NCI-H187 (cell line): ENCODE data around the gene THOC2.
"Not testable (repeated sequence)": the region's sequence is repeated elsewhere in the genome, so short reads cannot be mapped to it uniquely, and the experiment has no call there.

ENCODE experiments used
- DNase-seq, 2 experiments: peaks; one replicate each; lab custom pipeline; 2025; lab: John Stamatoyannopoulos, UW

Gene THOC2

DNA sequence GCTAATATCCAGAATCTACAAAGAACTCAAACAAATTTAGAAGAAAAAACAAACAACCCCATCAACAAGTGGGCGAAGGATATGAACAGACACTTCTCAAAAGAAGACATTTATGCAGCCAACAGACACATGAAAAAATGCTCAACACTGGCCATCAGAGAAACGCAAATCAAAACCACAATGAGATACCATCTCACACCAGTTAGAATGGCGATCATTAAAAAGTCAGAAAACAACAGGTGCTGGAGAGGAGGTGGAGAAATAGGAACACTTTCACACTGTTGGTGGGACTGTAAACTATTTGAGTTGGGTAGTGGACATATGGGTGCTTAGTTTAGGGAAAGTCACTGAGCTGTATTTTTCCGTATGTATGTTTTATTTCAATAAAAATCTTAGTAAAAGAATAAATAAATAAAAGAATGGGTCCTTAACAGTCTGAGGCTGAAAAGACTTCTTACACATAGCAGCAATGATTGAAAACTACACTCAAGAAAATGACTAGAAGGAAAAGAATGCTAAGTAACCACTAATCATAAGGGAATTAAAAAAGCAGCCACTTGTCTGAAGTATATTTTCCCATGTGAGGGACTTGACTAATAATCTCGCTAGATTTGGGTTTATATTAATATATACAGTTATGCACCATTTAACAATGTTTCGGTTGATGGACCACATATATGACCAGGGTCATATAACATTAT, 68.2 kb downstream of the THOC2 start:
- DNase-seq = not testable (repeated sequence)

DNA sequence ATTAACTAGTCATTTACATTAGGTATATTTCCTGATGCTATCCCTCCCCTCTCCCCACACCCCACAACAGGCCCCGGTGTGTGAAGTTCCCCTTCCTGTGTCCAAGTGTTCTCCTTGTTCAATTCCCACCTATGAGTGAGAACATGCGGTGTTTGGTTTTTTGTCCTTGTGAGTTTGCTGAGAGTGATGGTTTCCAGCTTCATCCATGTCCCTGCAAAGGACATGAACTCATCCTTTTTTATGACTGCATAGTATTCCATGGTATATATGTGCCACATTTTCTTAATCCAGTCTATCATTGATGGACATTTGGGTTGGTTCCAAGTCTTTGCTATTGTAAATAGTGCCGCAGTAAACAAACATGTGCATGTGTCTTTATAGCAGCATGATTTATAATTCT, 69.1 kb downstream of the THOC2 start:
- DNase-seq = not testable (repeated sequence)

DNA sequence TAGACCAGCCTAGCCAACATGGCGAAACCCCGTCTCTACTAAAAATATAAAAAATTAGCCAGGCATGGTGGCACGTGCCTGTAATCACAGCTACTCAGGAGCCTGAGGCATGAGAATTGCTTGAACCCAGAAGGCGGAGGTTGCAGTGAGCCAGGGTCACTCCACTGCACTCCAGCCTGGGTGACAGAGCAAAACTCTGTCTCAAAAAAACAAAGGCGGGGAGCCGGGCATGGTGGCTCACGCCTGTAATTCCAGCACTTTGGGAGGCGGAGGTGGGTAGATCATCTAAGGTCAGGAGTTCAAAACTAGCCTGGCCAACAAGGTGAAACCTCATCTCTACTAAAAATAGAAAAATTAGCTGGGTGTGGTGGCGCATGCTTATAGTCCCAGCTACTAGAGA, 76.3 kb downstream of the THOC2 start:
- DNase-seq = not testable (repeated sequence)

GRCh38 chrX:123648811-123649181, 84.1 kb downstream of the THOC2 start:
- DNase-seq = not testable (repeated sequence)

GRCh38 chrX:123648028-123648810, 84.6 kb downstream of the THOC2 start:
- DNase-seq = peak in 1 of 2 experiments; percentile 1

DNA sequence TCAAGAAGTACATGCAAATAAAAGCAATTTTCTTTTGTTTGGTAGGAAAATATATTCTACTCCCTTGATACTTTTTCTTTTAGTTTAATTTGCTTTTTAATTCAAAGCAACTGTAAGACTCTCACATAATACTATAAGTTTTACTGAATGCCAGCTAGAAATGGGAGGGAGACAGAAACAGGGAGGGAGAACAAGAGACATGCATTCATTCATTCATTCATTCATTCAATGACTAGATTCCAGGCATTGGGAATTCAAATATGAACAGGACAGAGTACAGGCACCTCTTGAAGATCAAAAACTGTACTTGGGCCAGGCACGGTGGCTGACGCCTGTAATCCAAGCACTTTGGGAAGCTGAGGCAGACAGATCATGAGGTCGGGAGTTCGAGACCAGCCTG, 85.6 kb downstream of the THOC2 start:
- no peak for DNase-seq

DNA sequence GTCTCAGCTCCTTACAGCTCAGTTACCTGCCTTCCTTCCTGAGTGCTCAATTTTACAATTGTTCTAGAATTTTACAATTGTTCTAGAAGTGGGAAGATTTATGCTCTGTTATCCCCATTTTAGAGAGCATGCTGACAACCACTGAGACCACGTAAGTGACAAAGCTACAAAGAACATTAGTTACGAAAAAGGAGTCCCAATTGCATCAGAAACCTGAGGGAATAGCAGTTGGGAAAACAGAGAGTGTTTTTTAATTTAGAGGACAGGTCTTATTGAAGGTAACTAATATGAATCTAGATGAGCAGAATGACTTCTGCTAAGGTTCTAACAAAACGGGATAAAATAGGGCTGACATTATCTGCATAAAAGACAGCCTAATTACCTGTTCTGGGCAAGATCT, 103.3 kb downstream of the THOC2 start:
- DNase-seq = no peak

GRCh38 chrX:123626962-123627361, 105.9 kb downstream of the THOC2 start:
- DNase-seq = no peak

- DNase-seq = no peak
These were observed 106.9 kb downstream of the THOC2 start for GRCh38 chrX:123625952-123626351.

- DNase-seq = no peak
These were observed 107.4 kb downstream of the THOC2 start for GRCh38 chrX:123625477-123625876.

DNA sequence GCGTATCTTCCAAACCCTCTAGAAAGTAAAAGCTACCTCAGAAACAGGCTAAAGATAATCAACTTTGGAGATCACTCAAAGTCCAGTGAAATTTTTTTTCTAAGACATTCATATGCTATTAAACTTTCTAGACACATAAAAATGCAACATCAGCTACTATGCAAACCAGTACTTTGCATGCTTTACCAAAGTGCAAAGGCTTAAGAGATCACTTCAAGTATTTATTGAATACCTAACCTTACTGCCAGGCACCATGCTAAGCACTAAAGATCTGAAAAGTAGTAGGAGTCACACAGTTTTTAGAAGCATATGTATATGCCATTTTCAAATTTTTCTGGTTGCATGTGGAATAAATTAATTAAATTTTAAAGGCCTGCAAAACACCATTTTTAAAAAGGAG, 115.8 kb downstream of the THOC2 start:
- DNase-seq = no peak

GRCh38 chrX:123610915-123611314, 121.9 kb downstream of the THOC2 start:
- no peak for DNase-seq

DNA sequence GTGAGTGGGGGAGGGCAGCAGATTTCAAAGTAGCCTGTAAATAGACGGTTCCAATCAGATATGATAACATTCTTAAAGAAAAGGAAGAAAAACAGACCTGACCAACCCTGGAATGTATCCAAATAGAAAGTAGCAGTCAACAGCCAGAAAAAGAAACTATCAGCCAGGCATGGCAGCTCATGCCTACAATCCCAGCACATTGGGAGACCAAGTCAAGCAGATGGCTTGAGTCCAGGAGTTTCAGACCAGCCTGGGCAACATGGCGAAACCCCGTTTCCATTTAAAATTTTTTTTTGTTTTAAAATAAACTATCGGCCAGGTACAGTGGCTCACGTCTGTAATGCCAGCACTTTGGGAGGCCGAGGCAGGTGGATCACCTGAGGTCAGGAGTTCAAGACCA, 125.0 kb downstream of the THOC2 start:
- no peak for DNase-seq

DNA sequence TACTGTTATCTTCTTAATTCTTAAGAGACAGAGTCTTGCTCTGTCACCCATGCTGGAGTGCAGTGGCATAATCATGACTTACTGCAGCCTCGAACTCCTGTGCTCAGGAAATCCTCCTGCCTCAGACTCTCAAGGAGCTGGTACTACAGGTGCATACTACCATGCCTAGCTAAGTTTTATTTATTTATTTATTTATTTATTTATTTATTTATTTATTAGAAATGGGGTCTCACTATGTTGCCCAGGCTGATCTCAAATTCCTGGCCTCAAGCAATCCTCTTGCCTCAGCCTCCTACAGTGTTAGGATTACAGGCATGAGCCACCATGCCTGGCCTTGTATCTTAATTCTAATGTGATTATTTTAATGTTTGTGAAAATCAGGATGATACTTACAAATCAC, 125.6 kb downstream of the THOC2 start:
- no peak for DNase-seq

DNA sequence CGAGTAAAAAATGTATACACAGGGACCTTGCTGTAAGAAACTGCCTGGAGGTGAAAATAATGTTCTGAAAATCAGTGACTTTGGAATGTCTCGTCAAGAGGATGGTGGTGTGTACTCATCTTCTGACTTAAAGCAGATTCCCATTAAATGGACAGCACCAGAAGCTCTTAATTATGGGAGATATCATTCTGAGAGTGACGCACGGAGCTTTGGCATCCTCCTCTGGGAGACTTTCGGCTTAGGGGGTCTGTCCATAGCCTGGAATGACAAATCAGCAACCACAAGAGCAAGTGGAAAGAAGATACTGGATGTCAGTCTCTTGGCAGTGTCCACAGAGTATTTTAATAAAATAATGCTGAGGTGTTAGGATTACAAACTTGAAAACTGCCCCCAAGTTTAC, 129.4 kb downstream of the THOC2 start:
- no peak for DNase-seq

DNA sequence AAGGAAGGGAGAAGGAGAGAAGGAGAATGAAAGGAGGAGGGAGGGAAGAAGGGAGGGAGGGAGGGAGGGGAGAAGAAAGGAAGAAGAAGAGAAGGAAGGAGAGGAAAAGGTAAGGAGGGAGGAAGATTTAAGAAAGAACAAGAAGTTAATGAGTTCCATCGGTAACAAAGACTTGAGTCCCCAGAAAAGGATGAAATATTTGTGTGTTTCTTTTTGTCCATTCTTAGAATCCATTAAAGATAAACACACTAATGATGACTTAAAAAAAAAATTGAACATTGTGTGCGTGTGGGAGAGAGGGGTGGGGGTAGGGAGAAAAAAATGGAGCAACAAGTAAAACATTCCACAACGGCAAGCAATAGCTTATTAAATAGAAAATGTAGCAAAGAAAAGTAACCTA, 131.4 kb downstream of the THOC2 start:
- no peak for DNase-seq

GRCh38 chrX:123600181-123600580, 132.7 kb downstream of the THOC2 start:
- no peak for DNase-seq

DNA sequence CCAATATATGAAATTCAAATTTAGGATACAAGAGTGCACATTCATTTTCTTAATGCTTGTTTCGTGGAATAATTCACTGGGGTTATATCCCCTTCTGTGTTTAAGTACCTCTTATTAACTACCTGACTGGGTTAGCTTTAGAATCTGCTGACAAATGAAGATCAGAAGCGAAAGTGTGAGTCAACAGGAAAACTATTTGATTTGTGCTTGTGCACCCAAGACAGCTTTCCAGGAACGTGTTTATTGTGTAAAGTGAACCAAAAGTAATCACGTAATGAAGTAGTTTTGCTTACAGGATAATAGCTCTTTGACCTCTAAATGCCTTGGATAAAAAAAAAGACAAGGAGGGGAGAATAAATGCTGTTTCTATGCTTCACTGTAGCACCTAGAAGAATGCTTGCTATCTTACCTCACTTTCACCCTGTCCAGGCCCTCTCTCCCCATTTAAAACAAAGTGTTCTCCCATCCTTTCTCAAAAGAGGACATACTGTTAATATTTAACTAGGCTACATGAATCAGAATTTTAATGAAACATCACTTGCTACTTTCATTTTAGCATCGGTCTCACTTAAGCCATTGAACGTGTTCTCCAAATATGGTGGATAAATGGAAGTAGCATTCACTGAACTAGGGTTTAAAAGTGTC, 141.9 kb downstream of the THOC2 start:
- DNase-seq = no peak

DNA sequence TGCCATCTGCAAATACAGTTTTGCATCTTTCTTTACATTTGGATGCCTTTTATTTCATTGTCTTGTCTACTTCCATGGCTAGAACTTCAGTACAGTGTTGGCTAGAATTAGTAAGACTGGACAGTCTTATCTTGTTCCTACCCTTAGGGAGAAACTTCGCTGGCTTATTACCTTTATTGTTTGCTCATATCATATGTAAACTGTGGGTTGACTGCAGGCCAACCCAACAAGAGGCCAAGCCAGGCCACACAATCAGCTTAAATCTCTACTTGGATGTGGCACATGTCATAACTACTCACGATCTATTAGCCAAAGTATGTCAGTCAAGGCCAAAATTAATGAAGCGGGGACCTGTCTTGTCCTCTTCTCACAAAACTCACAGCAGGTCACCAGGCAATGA, 144.1 kb downstream of the THOC2 start:
- DNase-seq = no peak

GRCh38 chrX:123581586-123581985, 151.3 kb downstream of the THOC2 start:
- no peak for DNase-seq

DNA sequence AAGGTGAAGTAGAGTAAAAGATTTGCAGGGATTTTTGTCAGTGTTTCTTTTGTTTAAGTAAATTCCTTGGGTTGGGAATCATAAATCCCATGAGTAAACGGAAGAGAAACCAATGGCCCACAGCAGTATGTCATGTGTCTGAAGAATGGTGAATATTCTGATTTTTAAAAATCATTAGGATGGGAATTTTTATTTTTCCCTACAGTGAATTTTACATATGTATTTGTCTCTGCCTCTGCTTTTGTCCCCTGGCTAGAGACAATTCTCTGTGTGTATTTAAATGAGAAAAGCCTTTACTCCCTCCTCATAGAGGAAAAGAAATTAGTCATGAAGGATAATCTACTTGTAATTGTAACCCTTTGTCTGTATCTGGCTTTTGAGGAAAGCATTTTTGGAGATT, 152.1 kb downstream of the THOC2 start:
- no peak for DNase-seq

DNA sequence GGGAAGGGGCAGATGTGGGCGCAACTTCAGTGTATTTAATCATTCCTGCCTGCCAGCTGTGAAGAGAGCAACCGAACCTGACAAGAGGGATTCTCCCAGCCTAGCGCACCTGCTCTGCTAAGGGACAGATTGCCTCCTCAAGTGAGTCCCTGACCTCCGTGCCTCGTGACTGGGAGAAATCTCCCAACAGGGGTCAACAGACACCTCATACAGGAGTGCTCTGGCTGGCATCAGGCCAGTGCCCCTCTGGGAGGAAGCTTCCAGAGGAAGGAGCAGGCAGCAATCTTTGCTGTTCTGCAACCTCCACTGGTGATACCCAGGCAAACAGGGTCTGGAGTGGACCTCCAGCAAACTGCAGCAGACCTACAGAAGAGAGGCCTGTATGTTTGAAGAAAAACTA, 158.8 kb downstream of the THOC2 start:
- not testable (repeated sequence) for DNase-seq

GRCh38 chrX:123570011-123570590, 162.8 kb downstream of the THOC2 start:
- no peak for DNase-seq
